HEK293 (cell line): ENCODE data around the gene LOXL1.
A peak's percentile ranks its signal among the peaks of the same experiment; 100 is the strongest.
"Not testable (repeated sequence)": the region's sequence is repeated elsewhere in the genome, so short reads cannot be mapped to it uniquely, and the experiment has no call there.

Source experiments
- CTCF ChIA-PET: fragments of 350-600 bp; formaldehyde crosslinking; extraction: SDS; loops from one replicate; lab custom pipeline; 2021; ENCODE audit warnings: antibody characterized with exemption; lab: Yijun Ruan, JAX
- POLR2A ChIA-PET: fragments of 300-600 bp; formaldehyde crosslinking; extraction: SDS; loops from one replicate; lab custom pipeline; 2020; ENCODE audit warnings: antibody characterized with exemption, inconsistent platforms; lab: Yijun Ruan, JAX
- H3K27ac ChIP-seq: fragments of 200-500 bp; sonication (Bioruptor generic); 2 replicates; pipeline ENCODE4 v1.5.1; 2014; ENCODE audit warnings: low read depth, low read length, control low read depth, inconsistent platforms; ENCODE audit errors: extremely low read depth
- H3K36me3 ChIP-seq, 2 experiments: fragments of 200-500 bp in 1 of 2; sonication (Bioruptor generic) in 1 of 2; 1 replicate in 1 of 2; 2 replicates in 1 of 2; pipeline ENCODE4 v1.5.1; 2014 to 2017; ENCODE audit warnings: inconsistent platforms in 2 of 2, low read length in 2 of 2; ENCODE audit not compliant: control insufficient read depth in 2 of 2, insufficient read depth in 1 of 2
- H3K4me1 ChIP-seq: fragments of 200-500 bp; sonication (Bioruptor generic); 2 replicates; pipeline ENCODE4 v1.5.1; 2014; ENCODE audit warnings: mild to moderate bottlenecking, low read length, inconsistent platforms; ENCODE audit not compliant: control insufficient read depth, insufficient read depth
- H3K4me3 ChIP-seq: 2 replicates; pipeline ENCODE4 v1.5.1; 2011; ENCODE audit warnings: low read depth, mild to moderate bottlenecking, control low read depth, low read length, moderate library complexity
- H3K9me3 ChIP-seq: fragments of 200-500 bp; sonication (Bioruptor generic); 2 replicates; pipeline ENCODE4 v1.5.1; 2014; ENCODE audit warnings: low read depth, low read length, inconsistent platforms; ENCODE audit not compliant: control insufficient read depth, insufficient read depth
- BCL11A ChIP-seq: fragments of 450-650 bp; formaldehyde crosslinking; IDR thresholded peaks from 2 replicates; pipeline ENCODE4 v1.5.1; 2016; ENCODE audit warnings: low read depth, missing biosample characterization, missing genetic modification characterization
- BCL11B ChIP-seq: fragments of 450-650 bp; formaldehyde crosslinking; IDR thresholded peaks from 2 replicates; pipeline ENCODE4 v1.5.1; 2016; ENCODE audit warnings: low read depth, missing biosample characterization, missing genetic modification characterization
- GFI1B ChIP-seq: fragments of 450-650 bp; formaldehyde crosslinking; IDR thresholded peaks from 2 replicates; pipeline ENCODE4 v1.5.1; 2016; ENCODE audit warnings: missing biosample characterization, missing genetic modification characterization
- GLIS1 ChIP-seq: fragments of 450-650 bp; formaldehyde crosslinking; IDR thresholded peaks from 2 replicates; pipeline ENCODE4 v1.5.1; 2016; ENCODE audit warnings: missing biosample characterization, missing genetic modification characterization
- KLF16 ChIP-seq: fragments of 450-650 bp; formaldehyde crosslinking; IDR thresholded peaks from 2 replicates; pipeline ENCODE4 v1.5.1; 2017; ENCODE audit warnings: missing biosample characterization, missing genetic modification characterization
- PRDM1 ChIP-seq: fragments of 450-650 bp; formaldehyde crosslinking; IDR thresholded peaks from 2 replicates; pipeline ENCODE4; 2016; ENCODE audit warnings: missing biosample characterization, missing genetic modification characterization
- ZBTB17 ChIP-seq: fragments of 450-650 bp; formaldehyde crosslinking; IDR thresholded peaks from 2 replicates; pipeline ENCODE4 v1.5.1; 2016; ENCODE audit warnings: missing biosample characterization, missing genetic modification characterization
- ZFP69B ChIP-seq: fragments of 450-650 bp; formaldehyde crosslinking; IDR thresholded peaks from 2 replicates; pipeline ENCODE4 v1.5.1; 2016; ENCODE audit warnings: missing biosample characterization, missing genetic modification characterization
- ZNF121 ChIP-seq: fragments of 450-650 bp; formaldehyde crosslinking; IDR thresholded peaks from 2 replicates; pipeline ENCODE4 v1.5.1; 2016; ENCODE audit warnings: missing biosample characterization, missing genetic modification characterization
- ZNF133 ChIP-seq: fragments of 450-650 bp; formaldehyde crosslinking; IDR thresholded peaks from 2 replicates; pipeline ENCODE4 v1.5.1; 2016; ENCODE audit warnings: missing biosample characterization, missing genetic modification characterization
- ZNF239 ChIP-seq: fragments of 450-650 bp; formaldehyde crosslinking; IDR thresholded peaks from 2 replicates; pipeline ENCODE4 v1.5.1; 2016; ENCODE audit warnings: missing biosample characterization, missing genetic modification characterization
- ZNF302 ChIP-seq: fragments of 450-650 bp; formaldehyde crosslinking; IDR thresholded peaks from 2 replicates; pipeline ENCODE4 v1.5.1; 2016; ENCODE audit warnings: missing biosample characterization, missing genetic modification characterization, low read depth
- ZNF341 ChIP-seq: fragments of 450-650 bp; formaldehyde crosslinking; IDR thresholded peaks from 2 replicates; pipeline ENCODE4; 2016; ENCODE audit warnings: low read depth, missing biosample characterization, missing genetic modification characterization
- ZNF350 ChIP-seq: fragments of 450-650 bp; formaldehyde crosslinking; IDR thresholded peaks from 2 replicates; pipeline ENCODE4 v1.5.0; 2017; ENCODE audit warnings: missing biosample characterization, mild to moderate bottlenecking, missing genetic modification characterization
- ZNF561 ChIP-seq: fragments of 450-650 bp; IDR thresholded peaks from 2 replicates; pipeline ENCODE4 v1.5.1; 2018; ENCODE audit warnings: missing biosample characterization, missing genetic modification characterization, borderline replicate concordance
- TF ChIP-seq, protein P1 (sequence below): fragments of 450-650 bp; formaldehyde crosslinking; IDR thresholded peaks from 2 replicates; pipeline ENCODE4 v1.5.1; 2017; ENCODE audit warnings: missing biosample characterization, missing genetic modification characterization
- TF ChIP-seq, protein P2 (sequence below): fragments of 450-650 bp; formaldehyde crosslinking; IDR thresholded peaks from 2 replicates; pipeline ENCODE4 v1.5.1; 2016; ENCODE audit warnings: missing biosample characterization, missing genetic modification characterization

LOXL1 gene

DNA sequence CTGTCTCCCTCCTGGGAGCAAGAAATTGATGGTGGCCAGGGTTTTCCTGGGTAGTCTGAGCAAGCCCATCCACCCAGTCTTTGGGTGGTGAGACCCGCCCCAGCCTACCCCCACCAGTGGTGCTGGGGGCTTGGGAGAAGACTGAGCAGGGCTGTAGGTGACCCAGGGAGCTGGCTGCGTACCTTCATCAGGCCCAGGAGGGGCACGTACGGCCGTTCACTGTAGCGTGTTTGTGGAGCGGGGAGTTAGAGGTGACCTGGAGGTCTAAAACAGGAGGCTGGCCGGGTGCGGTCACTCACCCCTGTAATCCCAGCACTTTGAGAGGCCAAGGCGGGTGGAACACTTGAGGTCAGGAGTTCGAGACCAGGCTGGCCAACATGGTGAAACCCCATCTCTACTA is 11.5 kb downstream of the LOXL1 start:
- POLR2A ChIA-PET, result interaction anchor here (2.2 kb wide), 1 partner anchor 12 kb away, joined by 5 read pairs; the partner anchor contains the start of gene LOXL1
- H3K4me1 ChIP-seq, result peaks cover 3% of the 10 kb centered on the region; the same call in 1 of the 2 replicates

DNA sequence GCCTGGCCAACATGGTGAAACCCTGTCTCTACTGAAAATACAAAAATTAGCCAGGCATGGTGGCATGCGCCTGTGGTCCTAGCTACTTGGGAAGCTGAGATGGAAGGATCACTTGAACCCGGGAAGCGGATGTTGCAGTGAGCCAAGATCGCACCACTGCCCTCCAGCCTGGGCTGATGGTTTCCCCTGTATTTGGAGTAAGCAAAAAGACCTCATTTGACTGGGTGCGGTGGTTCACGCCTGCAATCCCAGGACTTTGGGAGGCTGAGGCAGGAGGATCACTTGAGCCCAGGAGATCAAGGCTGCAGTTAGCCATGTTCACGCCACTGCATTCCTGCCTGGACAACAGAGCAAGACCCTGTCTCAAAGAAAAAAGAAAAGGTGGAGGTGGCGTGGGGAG is 12.3 kb downstream of the LOXL1 start:
- ChIA-PET CTCF (interaction anchor here (0.9 to 6.1 kb wide), 3 partner anchors 10 to 31 kb away, joined by 3 to 39 read pairs (median 4); no protein-coding TSS in a partner anchor), POLR2A (interaction anchor here (1.2 kb wide), 1 partner anchor 11 kb away, joined by 4 read pairs; no protein-coding TSS in a partner anchor)
- not testable (repeated sequence) for H3K27ac ChIP-seq, H3K36me3 ChIP-seq, H3K9me3 ChIP-seq, H3K4me3 ChIP-seq, H3K4me1 ChIP-seq
- TF ChIP-seq ZNF121 (tag by site-specific recombination), result peak; percentile 59; the same call in 1 of the 2 replicates

More for the DNA sequence above, 11.5 kb downstream of the LOXL1 start:
- no peaks in the 10 kb centered on the region for H3K36me3 ChIP-seq
- no peak for TF ChIP-seq GFI1B (tag by site-specific recombination)
- TF ChIP-seq KLF16 (tag by site-specific recombination), result no peak
- TF ChIP-seq ZFP69B, result no peak
- TF ChIP-seq ZNF133, result no peak
- TF ChIP-seq, protein P1, sequence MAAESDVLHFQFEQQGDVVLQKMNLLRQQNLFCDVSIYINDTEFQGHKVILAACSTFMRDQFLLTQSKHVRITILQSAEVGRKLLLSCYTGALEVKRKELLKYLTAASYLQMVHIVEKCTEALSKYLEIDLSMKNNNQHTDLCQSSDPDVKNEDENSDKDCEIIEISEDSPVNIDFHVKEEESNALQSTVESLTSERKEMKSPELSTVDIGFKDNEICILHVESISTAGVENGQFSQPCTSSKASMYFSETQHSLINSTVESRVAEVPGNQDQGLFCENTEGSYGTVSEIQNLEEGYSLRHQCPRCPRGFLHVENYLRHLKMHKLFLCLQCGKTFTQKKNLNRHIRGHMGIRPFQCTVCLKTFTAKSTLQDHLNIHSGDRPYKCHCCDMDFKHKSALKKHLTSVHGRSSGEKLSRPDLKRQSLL (tag by site-specific recombination), result no peak
- TF ChIP-seq ZNF561 (tag by site-specific recombination), result no peak
- TF ChIP-seq PRDM1, result no peak
- TF ChIP-seq, all 188 proteins: peak for 0
- H3K4me3 ChIP-seq, result no peak overlapping the region
- no peaks in the 10 kb centered on the region for H3K9me3 ChIP-seq
- no peak overlapping the region for H3K27ac ChIP-seq
- CTCF ChIA-PET, result interaction anchor here (0.9 to 6.1 kb wide), 2 partner anchors 10 to 27 kb away, joined by 3 to 39 read pairs; no protein-coding TSS in a partner anchor

DNA sequence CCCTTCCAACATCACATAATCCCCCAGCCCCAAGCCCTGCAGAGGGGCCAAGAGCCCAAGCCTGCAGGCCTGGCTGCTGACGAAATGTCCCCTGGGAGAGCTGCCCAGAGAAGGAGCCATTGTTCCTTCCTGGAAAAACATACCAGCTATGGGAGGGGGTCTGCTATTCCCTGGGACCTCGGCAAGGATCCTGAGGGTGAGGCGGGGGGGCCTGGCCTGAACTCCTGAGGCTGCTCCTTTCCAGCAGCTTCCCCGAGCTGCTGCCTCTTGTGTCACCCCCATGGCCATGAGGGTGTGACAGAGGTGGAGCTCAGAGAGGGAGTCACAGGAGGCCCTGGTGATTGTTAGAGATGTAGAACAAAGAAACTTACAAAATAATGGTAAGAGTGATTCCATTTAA is 12.9 kb downstream of the LOXL1 start:
- no peaks in the 10 kb centered on the region for H3K9me3 ChIP-seq
- TF ChIP-seq ZBTB17, result peak; percentile 62; the same call in 1 of the 2 replicates
- no peak for TF ChIP-seq ZNF350 (tag by site-specific recombination)
- CTCF ChIA-PET, result interaction anchor here (0.6 to 6.1 kb wide), 7 partner anchors 11 to 110 kb away, joined by 3 to 39 read pairs (median 4); no protein-coding TSS in a partner anchor
- H3K4me3 ChIP-seq, result no peak overlapping the region
- H3K4me1 ChIP-seq, result peaks cover 3% of the 10 kb centered on the region; the same call in 1 of the 2 replicates
- POLR2A ChIA-PET, result interaction anchor here (1.2 kb wide), 1 partner anchor 12 kb away, joined by 4 read pairs; no protein-coding TSS in a partner anchor
- H3K27ac ChIP-seq, result no peak overlapping the region
- H3K36me3 ChIP-seq, result no peaks in the 10 kb centered on the region

DNA sequence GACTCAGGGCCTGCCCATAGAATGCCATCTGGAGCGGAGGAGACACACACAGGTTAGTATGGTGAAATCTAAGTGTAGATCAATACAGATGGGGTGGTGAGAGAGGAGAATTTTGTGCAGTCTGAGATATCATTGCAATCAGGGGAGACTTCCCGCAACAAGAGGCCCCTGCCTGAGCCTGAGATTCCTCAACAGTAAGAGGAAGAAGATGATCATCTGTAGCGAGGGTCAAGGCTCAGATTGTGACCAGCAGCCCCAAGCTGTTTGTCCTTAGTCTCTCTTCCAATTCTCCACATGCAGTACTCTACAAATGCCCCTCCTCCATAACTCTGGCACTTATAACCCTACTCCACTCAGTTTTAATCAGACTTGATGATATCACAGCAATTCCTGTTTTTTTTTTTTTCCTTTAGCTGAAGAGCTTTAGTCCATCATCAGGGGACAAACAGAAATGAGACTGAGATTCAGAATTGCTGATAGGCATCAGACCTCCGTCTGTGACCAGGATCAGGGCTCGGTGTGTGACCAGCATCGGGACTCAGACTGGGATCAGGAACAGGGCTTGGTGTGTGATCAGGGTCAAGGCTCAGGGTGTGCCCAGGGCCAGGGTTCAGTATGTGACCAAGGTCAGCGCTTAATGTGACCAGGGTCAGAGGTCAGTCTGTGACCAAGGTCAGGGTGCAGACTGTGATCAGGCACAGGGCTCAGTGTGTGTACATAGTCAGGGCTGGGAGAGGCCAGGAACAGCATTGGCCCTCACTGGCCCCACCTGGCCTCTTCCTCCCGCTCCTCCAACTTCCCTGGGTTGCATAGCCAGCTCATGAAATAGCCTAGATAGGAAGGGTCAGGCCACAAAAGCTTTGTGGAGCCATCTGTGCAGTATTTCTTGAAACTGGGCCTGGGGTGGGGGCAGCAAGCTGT is 14.1 kb downstream of the LOXL1 start:
- Histone ChIP-seq H3K4me3 (no peak overlapping the region), H3K36me3 (no peaks in the 10 kb centered on the region), H3K27ac (no peak overlapping the region), H3K4me1 (peaks cover 3% of the 10 kb centered on the region; the same call in 1 of the 2 replicates), H3K9me3 (no peaks in the 10 kb centered on the region)
- ChIA-PET POLR2A (interaction anchor here (0.7 to 2.0 kb wide), 5 partner anchors 8 to 54 kb away, joined by 3 to 17 read pairs (median 7); partner anchors contain the start of genes LOXL1 and PML), CTCF (interaction anchor here (0.6 to 6.1 kb wide), 12 partner anchors 9 to 109 kb away, joined by 3 to 39 read pairs (median 6); no protein-coding TSS in a partner anchor)
- TF ChIP-seq BCL11B, result peak; percentile 66; the same call in 1 of the 2 replicates
- peak; percentile 88 for TF ChIP-seq BCL11A (tag by site-specific recombination)
- no peak for TF ChIP-seq ZNF239 (tag by site-specific recombination)
- no peak for TF ChIP-seq GLIS1 (tag by site-specific recombination)
- no peak for TF ChIP-seq ZNF302 (tag by site-specific recombination)
- TF ChIP-seq, protein P2, sequence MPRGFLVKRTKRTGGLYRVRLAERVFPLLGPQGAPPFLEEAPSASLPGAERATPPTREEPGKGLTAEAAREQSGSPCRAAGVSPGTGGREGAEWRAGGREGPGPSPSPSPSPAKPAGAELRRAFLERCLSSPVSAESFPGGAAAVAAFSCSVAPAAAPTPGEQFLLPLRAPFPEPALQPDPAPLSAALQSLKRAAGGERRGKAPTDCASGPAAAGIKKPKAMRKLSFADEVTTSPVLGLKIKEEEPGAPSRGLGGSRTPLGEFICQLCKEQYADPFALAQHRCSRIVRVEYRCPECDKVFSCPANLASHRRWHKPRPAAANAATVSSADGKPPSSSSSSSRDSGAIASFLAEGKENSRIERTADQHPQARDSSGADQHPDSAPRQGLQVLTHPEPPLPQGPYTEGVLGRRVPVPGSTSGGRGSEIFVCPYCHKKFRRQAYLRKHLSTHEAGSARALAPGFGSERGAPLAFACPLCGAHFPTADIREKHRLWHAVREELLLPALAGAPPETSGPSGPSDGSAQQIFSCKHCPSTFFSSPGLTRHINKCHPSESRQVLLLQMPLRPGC (tag by site-specific recombination), result no peak
- no peak for TF ChIP-seq ZNF341
